KMS-11 (cell line): ENCODE results near the gene CLN6.
A peak's percentile ranks its signal among the peaks of the same experiment; 100 is the strongest.
"Not testable (repeated sequence)": the region's sequence is repeated elsewhere in the genome, so short reads cannot be mapped to it uniquely, and the experiment has no call there.

Experiments
- H2AFZ ChIP-seq: fragments of 200-600 bp; sonication (generic); 2 replicates; pipeline ENCODE4 v1.6.1; 2016; ENCODE audit warnings: antibody characterized with exemption, mixed run types, low read depth
- H3K27ac ChIP-seq: fragments of 200-600 bp; sonication (generic); 2 replicates; pipeline ENCODE4 v1.6.1; 2016; ENCODE audit warnings: mild to moderate bottlenecking, mixed run types
- H3K27me3 ChIP-seq: fragments of 200-600 bp; sonication (generic); 2 replicates; pipeline ENCODE4 v1.6.1; 2017; ENCODE audit warnings: mild to moderate bottlenecking, low read depth, mixed run types, moderate library complexity; ENCODE audit not compliant: insufficient read depth
- H3K36me3 ChIP-seq: fragments of 200-600 bp; sonication (generic); 2 replicates; pipeline ENCODE4 v1.6.1; 2017; ENCODE audit warnings: mild to moderate bottlenecking, mixed run types; ENCODE audit not compliant: insufficient read depth
- H3K4me1 ChIP-seq: fragments of 200-600 bp; sonication (generic); 2 replicates; pipeline ENCODE4 v1.6.1; 2016; ENCODE audit warnings: mild to moderate bottlenecking, low read depth, mixed run types; ENCODE audit not compliant: poor library complexity, severe bottlenecking
- H3K4me2 ChIP-seq: fragments of 200-600 bp; sonication (generic); 2 replicates; pipeline ENCODE4 v1.7.0; 2016; ENCODE audit warnings: mild to moderate bottlenecking, mixed run types
- H3K4me3 ChIP-seq: fragments of 200-600 bp; sonication (generic); IDR thresholded peaks from 2 replicates; pipeline ENCODE4 v1.6.1; 2017; ENCODE audit warnings: low read depth, low read length, mixed read lengths; ENCODE audit not compliant: insufficient read depth
- H3K79me2 ChIP-seq: fragments of 200-600 bp; sonication (generic); 2 replicates; pipeline ENCODE4 v1.6.1; 2016; ENCODE audit warnings: low read depth, mixed run types; ENCODE audit not compliant: insufficient read depth
- H3K9ac ChIP-seq: fragments of 200-600 bp; sonication (generic); 2 replicates; pipeline ENCODE4 v1.6.1; 2016; ENCODE audit warnings: mild to moderate bottlenecking, mixed run types
- H4K20me1 ChIP-seq: fragments of 200-600 bp; sonication (generic); 2 replicates; pipeline ENCODE4 v1.6.1; 2016; ENCODE audit warnings: mild to moderate bottlenecking, mixed run types; ENCODE audit not compliant: insufficient read depth
- TF ChIP-seq, protein P1 (sequence below): fragments of 200-600 bp; sonication (generic); conservative IDR thresholded peaks from 2 replicates; pipeline ENCODE4 v1.6.1; 2017; ENCODE audit warnings: low read depth, mild to moderate bottlenecking, antibody characterized with exemption, low read length, moderate library complexity, mixed read lengths

CLN6 gene

DNA sequence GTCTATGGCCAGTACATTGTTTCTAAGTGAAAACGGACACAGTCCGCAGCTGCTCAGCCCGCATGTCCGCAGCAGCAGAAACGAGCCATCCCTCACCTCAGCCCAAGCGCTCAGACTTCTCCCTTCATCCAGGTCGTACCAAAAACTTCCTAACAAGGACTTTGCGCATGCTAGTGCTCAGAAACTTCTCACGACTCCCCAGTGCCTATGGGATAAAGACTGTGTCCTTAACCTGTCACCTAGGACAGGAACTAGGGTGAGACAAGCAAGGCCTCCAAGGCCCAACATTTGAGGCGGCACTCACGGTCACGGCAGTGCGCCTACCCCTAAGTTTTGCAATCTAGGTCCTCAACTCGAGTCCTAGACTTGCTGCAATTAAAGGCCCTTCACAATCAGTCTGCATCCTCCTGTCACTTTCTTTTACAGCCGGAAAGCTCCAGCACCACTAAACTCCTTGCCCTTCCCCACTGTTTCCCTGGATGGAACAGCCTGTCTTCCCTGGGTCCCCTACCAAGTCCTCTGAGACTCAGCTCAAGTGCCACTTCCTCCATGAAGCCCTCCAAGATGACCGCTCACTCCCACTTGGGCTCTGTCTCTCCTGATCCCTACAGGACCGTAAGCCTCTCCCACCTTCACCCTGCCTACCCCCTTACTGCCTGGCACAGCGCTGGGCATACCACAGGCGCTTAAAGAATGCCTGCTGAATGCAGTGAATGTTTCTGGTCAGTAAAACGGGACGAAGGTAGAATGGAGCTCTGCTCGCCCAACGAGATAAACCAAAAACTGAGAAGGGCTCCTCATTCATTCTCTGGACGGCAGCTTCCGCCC, 1.2 kb downstream of the CLN6 start:
- Histone ChIP-seq H3K27ac (peak overlapping the region; percentile 83), H3K4me1 (peaks cover 57% of the 10 kb centered on the region), H4K20me1 (no peaks in the 10 kb centered on the region), H3K79me2 (peaks cover 59% of the 10 kb centered on the region), H3K9ac (peak overlapping the region; percentile 95), H3K4me3 (no peak overlapping the region), H3K27me3 (no peaks in the 10 kb centered on the region), H2AFZ (peak overlapping the region; percentile 73; the same call in 1 of the 2 replicates), H3K4me2 (peak overlapping the region; percentile 88), H3K36me3 (no peaks in the 10 kb centered on the region)
- TF ChIP-seq, protein P1, sequence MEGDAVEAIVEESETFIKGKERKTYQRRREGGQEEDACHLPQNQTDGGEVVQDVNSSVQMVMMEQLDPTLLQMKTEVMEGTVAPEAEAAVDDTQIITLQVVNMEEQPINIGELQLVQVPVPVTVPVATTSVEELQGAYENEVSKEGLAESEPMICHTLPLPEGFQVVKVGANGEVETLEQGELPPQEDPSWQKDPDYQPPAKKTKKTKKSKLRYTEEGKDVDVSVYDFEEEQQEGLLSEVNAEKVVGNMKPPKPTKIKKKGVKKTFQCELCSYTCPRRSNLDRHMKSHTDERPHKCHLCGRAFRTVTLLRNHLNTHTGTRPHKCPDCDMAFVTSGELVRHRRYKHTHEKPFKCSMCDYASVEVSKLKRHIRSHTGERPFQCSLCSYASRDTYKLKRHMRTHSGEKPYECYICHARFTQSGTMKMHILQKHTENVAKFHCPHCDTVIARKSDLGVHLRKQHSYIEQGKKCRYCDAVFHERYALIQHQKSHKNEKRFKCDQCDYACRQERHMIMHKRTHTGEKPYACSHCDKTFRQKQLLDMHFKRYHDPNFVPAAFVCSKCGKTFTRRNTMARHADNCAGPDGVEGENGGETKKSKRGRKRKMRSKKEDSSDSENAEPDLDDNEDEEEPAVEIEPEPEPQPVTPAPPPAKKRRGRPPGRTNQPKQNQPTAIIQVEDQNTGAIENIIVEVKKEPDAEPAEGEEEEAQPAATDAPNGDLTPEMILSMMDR, result no peak

DNA sequence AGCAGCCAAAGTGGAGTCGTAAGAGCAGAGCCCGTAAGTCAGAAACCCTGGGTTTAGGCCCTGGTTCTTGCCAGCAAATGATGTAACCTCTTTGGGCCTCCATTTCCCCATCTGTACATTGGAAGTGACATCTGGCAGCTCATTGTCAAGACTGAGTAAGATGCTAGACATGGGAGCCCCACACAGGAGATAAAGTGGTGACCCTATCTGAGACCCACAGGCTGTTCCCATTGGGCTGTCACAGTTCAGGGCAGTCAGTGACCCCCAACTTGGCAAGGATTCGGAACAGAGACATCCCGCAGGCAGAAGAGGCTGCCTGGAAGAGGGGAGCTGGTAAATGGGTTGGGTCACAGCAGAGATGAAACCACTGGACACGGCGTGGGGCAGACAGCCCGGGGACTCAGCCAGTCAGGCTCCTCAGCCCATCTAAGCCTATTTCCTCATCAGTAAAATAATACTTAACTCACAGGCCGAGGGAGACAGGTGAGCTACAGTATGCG, 1.8 kb downstream of the CLN6 start:
- Histone ChIP-seq H3K27ac (peak overlapping the region; percentile 83; the same call in 1 of the 2 replicates), H3K36me3 (no peaks in the 10 kb centered on the region), H3K79me2 (peaks cover 65% of the 10 kb centered on the region), H4K20me1 (no peaks in the 10 kb centered on the region), H3K4me1 (peaks cover 58% of the 10 kb centered on the region), H3K4me2 (peak overlapping the region; percentile 88), H3K27me3 (no peaks in the 10 kb centered on the region), H3K9ac (peak overlapping the region; percentile 95; the same call in 1 of the 2 replicates), H3K4me3 (no peak overlapping the region), H2AFZ (no peak overlapping the region; the same call in 1 of the 2 replicates)
- TF ChIP-seq, protein P1, result no peak

DNA sequence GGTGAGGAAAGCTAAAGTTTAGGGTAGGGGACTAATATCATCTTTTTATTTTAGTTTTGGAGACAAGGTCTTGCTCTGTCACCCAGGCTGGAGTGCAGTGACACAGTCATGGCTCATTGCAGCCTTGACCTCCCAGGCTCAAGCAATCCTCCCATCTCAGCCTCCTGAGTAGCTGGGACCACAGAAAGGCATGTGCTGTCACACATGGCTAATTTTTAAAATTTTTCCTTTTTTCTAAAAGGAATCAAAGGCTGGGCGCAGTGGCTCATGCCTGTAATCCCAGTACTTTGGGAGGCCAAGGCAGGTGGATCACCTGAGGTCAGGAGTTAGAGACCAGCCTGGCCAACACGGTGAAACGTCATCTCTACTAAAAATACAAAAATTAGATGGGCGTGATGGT, 4.1 kb downstream of the CLN6 start:
- Histone ChIP-seq H3K4me1 (peaks cover 51% of the 10 kb centered on the region), H3K27ac (peak overlapping the region; percentile 30), H3K79me2 (peaks cover 68% of the 10 kb centered on the region), H3K4me2 (peak overlapping the region; percentile 67)
- H3K36me3 ChIP-seq, H2AFZ ChIP-seq, H3K9ac ChIP-seq, H3K4me3 ChIP-seq, H3K27me3 ChIP-seq, H4K20me1 ChIP-seq: not testable (repeated sequence)

DNA sequence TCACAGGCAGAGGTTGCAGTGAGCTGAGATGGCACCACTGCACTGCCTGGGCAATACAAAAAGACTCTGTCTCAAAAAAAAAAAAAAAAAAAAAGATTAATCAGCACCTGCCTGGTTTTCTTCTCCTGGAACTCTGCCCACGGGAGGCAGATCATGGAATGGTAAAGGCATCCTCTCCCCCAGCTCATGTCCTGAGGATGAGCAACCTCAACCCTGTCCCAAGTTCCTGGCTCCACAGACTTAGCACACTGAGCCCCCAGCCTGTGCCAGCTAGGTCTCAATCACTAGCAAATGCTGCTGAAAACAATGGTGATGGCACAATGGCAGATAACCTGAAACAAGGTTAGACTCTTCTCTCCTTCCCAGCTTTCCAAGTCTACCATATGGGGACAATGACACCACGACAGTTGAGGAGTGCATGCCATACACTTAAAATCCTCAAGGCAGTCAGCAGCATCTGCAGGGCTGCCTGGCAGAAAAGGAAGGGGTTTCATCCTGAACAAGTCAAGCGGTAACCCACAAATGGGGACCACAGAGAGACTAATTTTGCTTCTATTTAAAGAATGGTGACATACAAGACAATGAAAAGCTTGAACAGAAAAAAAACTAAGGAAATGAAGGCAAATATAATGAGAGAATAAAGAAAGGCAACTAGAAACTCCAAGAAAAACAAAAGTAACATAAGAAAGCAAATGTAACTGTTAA, 4.8 kb downstream of the CLN6 start:
- TF ChIP-seq, protein P1, result no peak
- Histone ChIP-seq H3K79me2 (peaks cover 75% of the 10 kb centered on the region), H2AFZ (no peak overlapping the region), H3K36me3 (no peaks in the 10 kb centered on the region), H3K27ac (peak overlapping the region; percentile 30), H3K4me2 (peak overlapping the region; percentile 67), H3K4me3 (no peak overlapping the region), H3K27me3 (no peaks in the 10 kb centered on the region), H3K4me1 (peaks cover 47% of the 10 kb centered on the region), H4K20me1 (no peaks in the 10 kb centered on the region), H3K9ac (no peak overlapping the region)
